ENCODE results near the gene XPR1. TPM values are rescaled to one million over a fixed set of nuclear protein-coding genes. Genes with fewer than 3 reads are reported as not detected.
"Not testable (repeated sequence)": the region's sequence is repeated elsewhere in the genome, so short reads cannot be mapped to it uniquely, and the experiment has no call there.

The XPR1 gene
- polyA plus RNA-seq, 1 donor (not counting 4 experiments of a cell fraction or from before 2014, with no cell fraction given): 40.0 TPM

GRCh38 chr1:180854456-180854855 is 222.6 kb downstream of the XPR1 start:
- Histone ChIP-seq H3K4me1 (ENCODE audit: control insufficient read depth, extremely low read depth, insufficient read depth, low read length) (peaks cover 5% of the 10 kb centered on the region), H3K79me2 (ENCODE audit: control insufficient read depth, insufficient read depth, low read length) (no peaks in the 10 kb centered on the region), H3K36me3 (ENCODE audit: control insufficient read depth in 2 of 2, extremely low read depth in 1 of 2, insufficient read depth in 2 of 2, low read length in 2 of 2) (no peaks in the 10 kb centered on the region), H4K20me1 (ENCODE audit: control insufficient read depth, extremely low read depth, insufficient read depth, low read length) (no peaks in the 10 kb centered on the region), H3K4me2 (ENCODE audit: control insufficient read depth, extremely low read depth, insufficient read depth, low read depth, low read length) (no peak overlapping the region), H3K27ac (ENCODE audit: control insufficient read depth, insufficient read depth, low read length) (no peak overlapping the region), H3K9me1 (ENCODE audit: control insufficient read depth, extremely low read depth, insufficient read depth, low read length) (no peaks in the 10 kb centered on the region), H3K9me3 (ENCODE audit: control insufficient read depth, low read depth, low read length) (no peaks in the 10 kb centered on the region), H3K27me3 (ENCODE audit: control insufficient read depth, extremely low read depth, insufficient read depth, low read length) (no peaks in the 10 kb centered on the region), H3K4me3 (ENCODE audit: control insufficient read depth in 2 of 3, extremely low read depth in 1 of 3, insufficient read depth in 2 of 3, low read depth in 1 of 3, low read length in 3 of 3) (no peak overlapping the region), H3K9ac (ENCODE audit: control insufficient read depth, extremely low read depth, insufficient read depth, low read length) (no peak overlapping the region), H2AFZ (ENCODE audit: control insufficient read depth, low read length) (no peak overlapping the region)
- dilution Hi-C loops (cut with MboI; ENCODE audit: extremely low pct_ligation_motif_present, low sequenced_read_pairs): loop anchor here (25.0 kb wide), 1 partner anchor 342 kb away; the partner anchor contains the start of gene ACBD6
- no peak for TF ChIP-seq EZH2 (IDR thresholded peaks at IDR 0.05; ENCODE audit: low read length)
- TF ChIP-seq, protein P1, sequence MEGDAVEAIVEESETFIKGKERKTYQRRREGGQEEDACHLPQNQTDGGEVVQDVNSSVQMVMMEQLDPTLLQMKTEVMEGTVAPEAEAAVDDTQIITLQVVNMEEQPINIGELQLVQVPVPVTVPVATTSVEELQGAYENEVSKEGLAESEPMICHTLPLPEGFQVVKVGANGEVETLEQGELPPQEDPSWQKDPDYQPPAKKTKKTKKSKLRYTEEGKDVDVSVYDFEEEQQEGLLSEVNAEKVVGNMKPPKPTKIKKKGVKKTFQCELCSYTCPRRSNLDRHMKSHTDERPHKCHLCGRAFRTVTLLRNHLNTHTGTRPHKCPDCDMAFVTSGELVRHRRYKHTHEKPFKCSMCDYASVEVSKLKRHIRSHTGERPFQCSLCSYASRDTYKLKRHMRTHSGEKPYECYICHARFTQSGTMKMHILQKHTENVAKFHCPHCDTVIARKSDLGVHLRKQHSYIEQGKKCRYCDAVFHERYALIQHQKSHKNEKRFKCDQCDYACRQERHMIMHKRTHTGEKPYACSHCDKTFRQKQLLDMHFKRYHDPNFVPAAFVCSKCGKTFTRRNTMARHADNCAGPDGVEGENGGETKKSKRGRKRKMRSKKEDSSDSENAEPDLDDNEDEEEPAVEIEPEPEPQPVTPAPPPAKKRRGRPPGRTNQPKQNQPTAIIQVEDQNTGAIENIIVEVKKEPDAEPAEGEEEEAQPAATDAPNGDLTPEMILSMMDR (optimal IDR thresholded peaks at IDR 0.05 in 1 of 3, IDR thresholded peaks at IDR 0.05 in 1 of 3, conservative IDR thresholded peaks at IDR 0.05 in 1 of 3; ENCODE audit: extremely low read depth in 1 of 3, insufficient read depth in 2 of 3, low read length in 3 of 3): no peak
- FAIRE-seq (no peak), DNase-seq (ENCODE audit: low read depth, low spot score) (no peak)

DNA sequence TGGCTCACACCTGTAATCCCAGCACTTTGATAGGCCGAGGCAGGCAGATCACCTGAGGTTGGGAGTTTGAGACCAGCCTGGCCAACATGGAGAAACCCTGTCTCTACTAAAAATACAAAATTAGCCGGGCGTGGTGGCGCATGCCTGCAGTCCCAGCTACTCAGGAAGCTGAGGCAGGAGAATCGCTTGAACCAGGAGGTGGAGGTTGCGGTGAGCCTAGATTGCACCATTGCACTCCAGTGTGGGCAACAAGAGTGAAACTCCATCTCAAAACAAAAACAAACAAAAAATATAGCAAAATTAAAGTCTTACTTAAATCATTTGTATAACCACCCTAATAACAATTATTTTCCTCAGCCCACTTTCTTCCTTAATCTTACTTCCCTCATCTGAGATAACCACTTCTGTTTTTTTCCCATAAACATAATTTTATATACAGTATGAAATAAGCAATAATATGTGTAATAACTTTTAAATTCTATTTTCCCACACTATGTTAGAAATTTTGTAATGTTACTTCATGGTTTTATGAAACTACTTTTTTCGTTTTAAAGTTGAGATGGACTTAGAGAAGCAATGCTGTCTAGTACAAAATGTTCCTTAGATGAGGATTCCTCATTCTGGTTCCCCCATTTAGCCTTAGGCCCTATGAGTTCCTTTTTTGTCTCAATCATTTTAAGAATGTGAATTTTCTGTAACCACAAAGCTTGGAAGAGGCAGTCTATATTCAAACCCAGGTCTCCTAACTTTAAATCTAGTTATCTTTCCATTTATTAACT is 226.3 kb downstream of the XPR1 start:
- H4K20me1 ChIP-seq (ENCODE audit: control insufficient read depth, extremely low read depth, insufficient read depth, low read length); H3K4me3 ChIP-seq (ENCODE audit: control insufficient read depth in 2 of 3, extremely low read depth in 1 of 3, insufficient read depth in 2 of 3, low read depth in 1 of 3, low read length in 3 of 3); FAIRE-seq; H3K9me1 ChIP-seq (ENCODE audit: control insufficient read depth, extremely low read depth, insufficient read depth, low read length); H3K4me2 ChIP-seq (ENCODE audit: control insufficient read depth, extremely low read depth, insufficient read depth, low read depth, low read length); H3K9ac ChIP-seq (ENCODE audit: control insufficient read depth, extremely low read depth, insufficient read depth, low read length); H3K27me3 ChIP-seq (ENCODE audit: control insufficient read depth, extremely low read depth, insufficient read depth, low read length); DNase-seq (ENCODE audit: low read depth, low spot score); H3K9me3 ChIP-seq (ENCODE audit: control insufficient read depth, low read depth, low read length); H2AFZ ChIP-seq (ENCODE audit: control insufficient read depth, low read length); H3K27ac ChIP-seq (ENCODE audit: control insufficient read depth, insufficient read depth, low read length); H3K79me2 ChIP-seq (ENCODE audit: control insufficient read depth, insufficient read depth, low read length); H3K4me1 ChIP-seq (ENCODE audit: control insufficient read depth, extremely low read depth, insufficient read depth, low read length); H3K36me3 ChIP-seq (ENCODE audit: control insufficient read depth in 2 of 2, extremely low read depth in 1 of 2, insufficient read depth in 2 of 2, low read length in 2 of 2): not testable (repeated sequence)
- dilution Hi-C loops (cut with MboI; ENCODE audit: extremely low pct_ligation_motif_present, low sequenced_read_pairs): loop anchor here (25.0 kb wide), 1 partner anchor 346 kb away; the partner anchor contains the start of gene ACBD6

Data from keratinocyte (primary cell).